ENCODE data around the gene RNPEP. TPM values are rescaled to one million over a fixed set of nuclear protein-coding genes. Genes with fewer than 3 reads are reported as not detected.
"Not testable (repeated sequence)": the region's sequence is repeated elsewhere in the genome, so short reads cannot be mapped to it uniquely, and the experiment has no call there.

Gene RNPEP
- total RNA-seq, 4 donors from 2014 or later = 107 to 168 (median 135) TPM

- no peak for TF ChIP-seq POLR2A (IDR thresholded peaks at IDR 0.05)
- no peak for TF ChIP-seq EP300 (IDR thresholded peaks at IDR 0.05)
- no peak for TF ChIP-seq CTCF (IDR thresholded peaks at IDR 0.05)
- no peak overlapping the region for H3K4me3 ChIP-seq
- no peaks in the 10 kb centered on the region for H3K27me3 ChIP-seq
- peaks cover 0 to 23% (median 12%) of the 10 kb centered on the region in 4 donors for H3K4me1 ChIP-seq
- H3K36me3 ChIP-seq = peaks cover 0 to 63% (median 16%) of the 10 kb centered on the region in 3 donors
- no peak for DNase-seq (ENCODE audit: low spot score in 2 of 2)
- 82 to 83% methylated on average over 5 of the region's 5 CpGs for WGBS, 2 donors
- no peak overlapping the region for H3K27ac ChIP-seq
- no peaks in the 10 kb centered on the region for H3K9me3 ChIP-seq
Observed at GRCh38 chr1:201958348-201958747, 24.1 kb upstream of the RNPEP start.

- 90% methylated on average over 10 of the region's 10 CpGs for WGBS, 2 donors
- H3K27me3 ChIP-seq; H3K4me1 ChIP-seq; H3K9me3 ChIP-seq; H3K4me3 ChIP-seq; H3K27ac ChIP-seq; DNase-seq (ENCODE audit: low spot score in 2 of 2): not testable (repeated sequence)
- H3K36me3 ChIP-seq = peaks cover 4 to 99% (median 23%) of the 10 kb centered on the region in 3 donors
Observed at GRCh38 chr1:201962382-201962781, 20.1 kb upstream of the RNPEP start.

- Histone ChIP-seq H3K36me3 (peaks cover 4 to 99% (median 9%) of the 10 kb centered on the region in 3 donors), H3K27me3 (no peaks in the 10 kb centered on the region), H3K27ac (no peak overlapping the region), H3K4me3 (no peak overlapping the region), H3K9me3 (no peaks in the 10 kb centered on the region), H3K4me1 (no peaks in the 10 kb centered on the region)
- DNase-seq (ENCODE audit: low spot score in 2 of 2) = no peak
- TF ChIP-seq EP300 (IDR thresholded peaks at IDR 0.05) = no peak
- no peak for TF ChIP-seq POLR2A (IDR thresholded peaks at IDR 0.05)
- no peak for TF ChIP-seq CTCF (IDR thresholded peaks at IDR 0.05)
- 81 to 92% methylated on average over 1 of the region's 1 CpG for WGBS, 2 donors
Observed at GRCh38 chr1:201964261-201964660, 18.2 kb upstream of the RNPEP start.

GRCh38 chr1:201966171-201966570 lies 16.3 kb upstream of the RNPEP start:
- WGBS, 2 donors = 83 to 94% methylated on average over 5 of the region's 5 CpGs
- H3K9me3 ChIP-seq = no peaks in the 10 kb centered on the region
- no peak for DNase-seq (ENCODE audit: low spot score in 2 of 2)
- TF ChIP-seq POLR2A (IDR thresholded peaks at IDR 0.05) (no peak), EP300 (IDR thresholded peaks at IDR 0.05) (no peak), CTCF (IDR thresholded peaks at IDR 0.05) (no peak)
- H3K27ac ChIP-seq = no peak overlapping the region
- no peak overlapping the region for H3K4me3 ChIP-seq
- peaks cover 0 to 3% (median 0%) of the 10 kb centered on the region in 4 donors for H3K4me1 ChIP-seq
- H3K27me3 ChIP-seq = no peaks in the 10 kb centered on the region
- peaks cover 7 to 91% (median 9%) of the 10 kb centered on the region in 3 donors for H3K36me3 ChIP-seq

- H3K9me3 ChIP-seq = no peaks in the 10 kb centered on the region
- H3K36me3 ChIP-seq = peaks cover 7 to 69% (median 9%) of the 10 kb centered on the region in 3 donors
- WGBS, 2 donors = 87% methylated on average over 16 of the region's 16 CpGs
- H3K4me3 ChIP-seq = no peak overlapping the region
- H3K27ac ChIP-seq = no peak overlapping the region
- peaks cover 0 to 13% (median 0%) of the 10 kb centered on the region in 4 donors for H3K4me1 ChIP-seq
- TF ChIP-seq EP300 (IDR thresholded peaks at IDR 0.05) (no peak), CTCF (IDR thresholded peaks at IDR 0.05) (no peak), POLR2A (IDR thresholded peaks at IDR 0.05) (no peak)
- DNase-seq (ENCODE audit: low spot score in 2 of 2) = no peak
- no peaks in the 10 kb centered on the region for H3K27me3 ChIP-seq
Observed at GRCh38 chr1:201968202-201968925, 14.1 kb upstream of the RNPEP start.

Measured in tibial nerve (tissue), 4 donors.